HL-60 (cell line): ENCODE data around the gene PIP5K1B.

ENCODE experiments used
- CTCF ChIP-seq: IDR thresholded peaks from one replicate; pipeline ENCODE4 v1.5.1; 2011; ENCODE audit warnings: low read length, control low read depth, inconsistent platforms; ENCODE audit not compliant: insufficient read depth
- POLR2AphosphoS5 ChIP-seq: IDR thresholded peaks from 2 replicates; pipeline ENCODE4 v1.6.1; 2012; ENCODE audit warnings: low read depth
- REST ChIP-seq: IDR thresholded peaks from 2 replicates; pipeline ENCODE4 v1.6.1; 2012; ENCODE audit warnings: low read depth; ENCODE audit not compliant: insufficient replicate concordance
- SPI1 ChIP-seq: IDR thresholded peaks from 2 replicates; pipeline ENCODE4 v1.6.1; 2012; ENCODE audit warnings: low read depth, mild to moderate bottlenecking, borderline replicate concordance

GRCh38 chr9:68738358-68738757, 33.3 kb downstream of the PIP5K1B start:
- no peak for TF ChIP-seq CTCF
- no peak for TF ChIP-seq POLR2AphosphoS5
- TF ChIP-seq REST: no peak
- no peak for TF ChIP-seq SPI1
